ENCODE results near the gene ZNF638. TPM values are rescaled to one million over a fixed set of nuclear protein-coding genes. Genes with fewer than 3 reads are reported as not detected.
"Not testable (repeated sequence)": the region's sequence is repeated elsewhere in the genome, so short reads cannot be mapped to it uniquely, and the experiment has no call there.

ZNF638 gene
- total RNA-seq, 1 experiment from 2014 or later, result 108 TPM

GRCh38 chr2:71331331-71331580 is 326 bp upstream of the ZNF638 start:
- not testable (repeated sequence) for H4K20me1 ChIP-seq (ENCODE audit: insufficient read depth); H3K9me2 ChIP-seq (ENCODE audit: insufficient read depth); BruUV-seq (replicated peaks); H3K9me3 ChIP-seq (ENCODE audit: control insufficient read depth in 1 of 2, insufficient read depth in 1 of 2, low read depth in 1 of 2, low read length in 2 of 2); H3K27me3 ChIP-seq (ENCODE audit: insufficient read depth, low read length); H3K36me3 ChIP-seq (ENCODE audit: control insufficient read depth in 1 of 2, insufficient read depth in 2 of 2, low read length in 2 of 2); H2AFZ ChIP-seq (ENCODE audit: low read depth, low read length, poor library complexity, severe bottlenecking); H3K27ac ChIP-seq (ENCODE audit: low read depth, low read length); DNase-seq (ENCODE audit: low read depth, low spot score)
- Histone ChIP-seq H3K4me3 (replicated peaks in 1 of 2; ENCODE audit: low read depth in 1 of 2, low read length in 2 of 2) (peak overlapping the region; percentile 82 to 96), H3K4me1 (ENCODE audit: control insufficient read depth in 1 of 2, insufficient read depth in 2 of 2, low read length in 2 of 2) (peaks cover 0 to 26% of the 10 kb centered on the region in 2 experiments; a peak in 3 of 4 replicates), H3K9ac (ENCODE audit: low read length) (0 out of 2 replicates have a peak overlapping the region, but pooled peaks have one; percentile 18), H3K4me2 (ENCODE audit: low read length) (peak overlapping the region; percentile 70), H3K79me2 (ENCODE audit: insufficient read depth, low read length) (peaks cover 63% of the 10 kb centered on the region)
- TF ChIP-seq EGR1 (IDR thresholded peaks at IDR 0.05; ENCODE audit: low read depth), result peak; percentile 68
- ATAC-seq, result peak; percentile 23
- POLR2A ChIA-PET, result interaction anchor here (0.7 to 1.7 kb wide), 5 partner anchors 13 to 104 kb away, joined by 3 to 8 read pairs (median 5); partner anchors contain the start of gene PAIP2B
- RAD21 ChIA-PET (ENCODE audit: low non-redundant PET in 1 of 2, low total read pairs in 2 of 2, uncharacterized antibody in 2 of 2, unreplicated experiment in 2 of 2), result interaction anchor here (0.6 to 0.7 kb wide), 3 partner anchors 22 to 307 kb away, joined by 3 to 5 read pairs (median 3); no protein-coding TSS in a partner anchor
- CTCF ChIA-PET, result interaction anchor here (0.5 to 3.2 kb wide), 28 partner anchors 9 to 855 kb away, joined by 3 to 32 read pairs (median 4); partner anchors contain the start of gene PAIP2B
- intact Hi-C loops (cut with micrococcal nuclease), result loop anchor here (10.0 kb wide), 1 partner anchor 106 kb away; the partner anchor contains the start of gene PAIP2B

DNA sequence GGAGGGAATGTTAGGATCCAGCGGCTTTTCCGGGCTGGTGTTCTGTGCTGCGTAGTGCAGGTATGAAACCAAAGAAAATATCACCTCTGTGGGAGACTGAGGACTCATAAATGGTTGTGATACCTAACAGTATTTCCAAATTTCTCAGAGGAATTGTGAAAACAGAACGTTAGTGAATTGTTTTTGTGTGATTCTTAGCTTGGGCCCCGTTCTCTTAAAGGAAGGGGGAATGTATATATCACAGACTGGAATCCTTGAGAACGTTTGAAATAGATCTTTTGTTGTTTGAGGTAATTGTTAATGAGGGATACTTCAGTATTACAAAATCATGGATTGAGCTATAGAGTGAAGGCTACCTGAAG is 834 bp downstream of the ZNF638 start:
- TF ChIP-seq REST (IDR thresholded peaks at IDR 0.05; ENCODE audit: low read depth), result no peak
- peaks cover 0 to 26% of the 10 kb centered on the region in 2 experiments; a peak in 3 of 4 replicates for H3K4me1 ChIP-seq (ENCODE audit: control insufficient read depth in 1 of 2, insufficient read depth in 2 of 2, low read length in 2 of 2)
- ChIA-PET POLR2A (interaction anchor here (1.7 kb wide), 1 partner anchor 105 kb away, joined by 7 read pairs; the partner anchor contains the start of gene PAIP2B), RAD21 (ENCODE audit: low non-redundant PET in 1 of 2, low total read pairs in 2 of 2, uncharacterized antibody in 2 of 2, unreplicated experiment in 2 of 2) (no interaction called here), CTCF (interaction anchor here (0.6 to 3.2 kb wide), 5 partner anchors 21 to 232 kb away, joined by 3 to 32 read pairs (median 3); no protein-coding TSS in a partner anchor)
- peaks cover 8% of the 10 kb centered on the region; the same call in 1 of the 2 replicates for H4K20me1 ChIP-seq (ENCODE audit: insufficient read depth)
- BruUV-seq (replicated peaks), result TSS peak; percentile 57
- H3K36me3 ChIP-seq (ENCODE audit: control insufficient read depth in 1 of 2, insufficient read depth in 2 of 2, low read length in 2 of 2), result no peaks in the 10 kb centered on the region
- intact Hi-C loops (cut with micrococcal nuclease), result loop anchor here (10.0 kb wide), 1 partner anchor 108 kb away; the partner anchor contains the start of gene PAIP2B
- H3K9ac ChIP-seq (ENCODE audit: low read length), result peak overlapping the region; percentile 97
- no peaks in the 10 kb centered on the region for H3K27me3 ChIP-seq (ENCODE audit: insufficient read depth, low read length)
- no peak overlapping the region for H2AFZ ChIP-seq (ENCODE audit: low read depth, low read length, poor library complexity, severe bottlenecking)
- no peak for ATAC-seq
- H3K4me2 ChIP-seq (ENCODE audit: low read length), result peak overlapping the region; percentile 70
- no peaks in the 10 kb centered on the region for H3K9me2 ChIP-seq (ENCODE audit: insufficient read depth)
- H3K79me2 ChIP-seq (ENCODE audit: insufficient read depth, low read length), result peaks cover 68% of the 10 kb centered on the region
- no peak for DNase-seq (ENCODE audit: low read depth, low spot score)
- H3K4me3 ChIP-seq (replicated peaks in 1 of 2; ENCODE audit: low read depth in 1 of 2, low read length in 2 of 2), result peak overlapping the region; percentile 82 to 96
- no peaks in the 10 kb centered on the region for H3K9me3 ChIP-seq (ENCODE audit: control insufficient read depth in 1 of 2, insufficient read depth in 1 of 2, low read depth in 1 of 2, low read length in 2 of 2)
- H3K27ac ChIP-seq (ENCODE audit: low read depth, low read length), result peak overlapping the region; percentile 77
